Upper lobe of left lung (tissue), 4 donors: ENCODE data around the gene CUL9.

ENCODE experiments used
- CTCF ChIP-seq, 6 experiments: fragments of 450-650 bp in 4 of 6; fragments of 200-600 bp in 2 of 6; sonication (generic) in 2 of 6; IDR thresholded peaks; one replicate each; pipeline ENCODE4 v1.5.1; 2016 to 2019; ENCODE audit warnings: antibody characterized with exemption in 6 of 6
- EP300 ChIP-seq, 4 donors: sonication (generic); formaldehyde crosslinking; IDR thresholded peaks; one replicate each; pipeline ENCODE4 v1.5.1; 2017; ENCODE audit warnings: antibody characterized with exemption in 4 of 4, control low read depth in 2 of 4
- POLR2A ChIP-seq, 4 donors: fragments of 450-650 bp; IDR thresholded peaks; one replicate each; pipeline ENCODE4 v1.5.1; 2016 to 2017; ENCODE audit warnings: antibody characterized with exemption in 4 of 4, mild to moderate bottlenecking in 2 of 4
- POLR2AphosphoS5 ChIP-seq, 2 donors: sonication (generic); formaldehyde crosslinking; IDR thresholded peaks; one replicate each; pipeline ENCODE4 v1.5.1; 2017; ENCODE audit warnings: antibody characterized with exemption in 2 of 2

GRCh38 chr6:43217351-43217750 is 35.4 kb downstream of the CUL9 start:
- TF ChIP-seq EP300 (IDR thresholded peaks at IDR 0.05) = no peak
- no peak for TF ChIP-seq CTCF (IDR thresholded peaks at IDR 0.05)
- TF ChIP-seq POLR2AphosphoS5 (IDR thresholded peaks at IDR 0.05) = no peak
- TF ChIP-seq POLR2A (IDR thresholded peaks at IDR 0.05) = no peak
